ENCODE results near the gene TSPEAR. TPM values are rescaled to one million over a fixed set of nuclear protein-coding genes. Genes with fewer than 3 reads are reported as not detected.

The TSPEAR gene
- total RNA-seq, 2 donors from 2014 or later = 0.85 TPM; not detected in 1

- Histone ChIP-seq H3K27me3 (replicated peaks; ENCODE audit: insufficient read depth) (no peaks in the 10 kb centered on the region), H3K27ac (no peak overlapping the region), H3K4me1 (replicated peaks) (no peaks in the 10 kb centered on the region), H3K36me3 (no peaks in the 10 kb centered on the region), H3K4me3 (no peak overlapping the region), H3K9me3 (no peaks in the 10 kb centered on the region)
- TF ChIP-seq POLR2AphosphoS5 (IDR thresholded peaks at IDR 0.05) = no peak
- no peak for TF ChIP-seq POLR2A (IDR thresholded peaks at IDR 0.05)
- no peak for TF ChIP-seq CTCF (IDR thresholded peaks at IDR 0.05)
- DNase-seq (ENCODE audit: low spot score) = no peak
- 89% methylated on average over 34 of the region's 37 CpGs for WGBS
- intact Hi-C loops (cut with DNase I) = no loop called here
These were observed 178.1 kb downstream of the TSPEAR start for GRCh38 chr21:44533121-44533890.

GRCh38 chr21:44532712-44533111, 178.7 kb downstream of the TSPEAR start:
- no peaks in the 10 kb centered on the region for H3K27me3 ChIP-seq (replicated peaks; ENCODE audit: insufficient read depth)
- 95% methylated on average over 16 of the region's 16 CpGs for WGBS
- no peaks in the 10 kb centered on the region for H3K9me3 ChIP-seq
- H3K36me3 ChIP-seq = no peaks in the 10 kb centered on the region
- intact Hi-C loops (cut with DNase I) = no loop called here
- DNase-seq (ENCODE audit: low spot score) = no peak
- no peak overlapping the region for H3K27ac ChIP-seq
- no peak overlapping the region for H3K4me3 ChIP-seq
- no peaks in the 10 kb centered on the region for H3K4me1 ChIP-seq (replicated peaks)
- TF ChIP-seq CTCF (IDR thresholded peaks at IDR 0.05) (no peak), POLR2A (IDR thresholded peaks at IDR 0.05) (no peak), POLR2AphosphoS5 (IDR thresholded peaks at IDR 0.05) (no peak)

- Histone ChIP-seq H3K36me3 (no peaks in the 10 kb centered on the region), H3K27me3 (replicated peaks; ENCODE audit: insufficient read depth) (no peaks in the 10 kb centered on the region), H3K9me3 (no peaks in the 10 kb centered on the region), H3K27ac (no peak overlapping the region), H3K4me3 (no peak overlapping the region), H3K4me1 (replicated peaks) (no peaks in the 10 kb centered on the region)
- intact Hi-C loops (cut with DNase I) = no loop called here
- TF ChIP-seq POLR2AphosphoS5 (IDR thresholded peaks at IDR 0.05) (no peak), CTCF (IDR thresholded peaks at IDR 0.05) (no peak), POLR2A (IDR thresholded peaks at IDR 0.05) (no peak)
- 49% methylated on average over 28 of the region's 30 CpGs for WGBS
- no peak for DNase-seq (ENCODE audit: low spot score)
These were observed 179.5 kb downstream of the TSPEAR start for GRCh38 chr21:44531606-44532564.

- no peaks in the 10 kb centered on the region for H3K9me3 ChIP-seq
- intact Hi-C loops (cut with DNase I) = no loop called here
- no peak overlapping the region for H3K4me3 ChIP-seq
- no peaks in the 10 kb centered on the region for H3K27me3 ChIP-seq (replicated peaks; ENCODE audit: insufficient read depth)
- no peak overlapping the region for H3K27ac ChIP-seq
- 87% methylated on average over 23 of the region's 23 CpGs for WGBS
- no peaks in the 10 kb centered on the region for H3K4me1 ChIP-seq (replicated peaks)
- TF ChIP-seq CTCF (IDR thresholded peaks at IDR 0.05) (no peak), POLR2AphosphoS5 (IDR thresholded peaks at IDR 0.05) (no peak), POLR2A (IDR thresholded peaks at IDR 0.05) (no peak)
- DNase-seq (ENCODE audit: low spot score) = no peak
- no peaks in the 10 kb centered on the region for H3K36me3 ChIP-seq
These were observed 180.3 kb downstream of the TSPEAR start for GRCh38 chr21:44530903-44531605.

Data from prostate gland (tissue), 2 donors.